ENCODE data around the gene CTNNB1.

- TF ChIP-seq CTCF (conservative IDR thresholded peaks at IDR 0.05; ENCODE audit: low read depth, low read length) (no peak), EZH2 (IDR thresholded peaks at IDR 0.05; ENCODE audit: low read length, unreplicated experiment) (no peak), EZH2phosphoT487 (IDR thresholded peaks at IDR 0.05; ENCODE audit: borderline replicate concordance, low read length) (no peak)
Observed at GRCh38 chr3:41198950-41199865, at the start of gene CTNNB1.
